ENCODE data around the gene KISS1.

DNA sequence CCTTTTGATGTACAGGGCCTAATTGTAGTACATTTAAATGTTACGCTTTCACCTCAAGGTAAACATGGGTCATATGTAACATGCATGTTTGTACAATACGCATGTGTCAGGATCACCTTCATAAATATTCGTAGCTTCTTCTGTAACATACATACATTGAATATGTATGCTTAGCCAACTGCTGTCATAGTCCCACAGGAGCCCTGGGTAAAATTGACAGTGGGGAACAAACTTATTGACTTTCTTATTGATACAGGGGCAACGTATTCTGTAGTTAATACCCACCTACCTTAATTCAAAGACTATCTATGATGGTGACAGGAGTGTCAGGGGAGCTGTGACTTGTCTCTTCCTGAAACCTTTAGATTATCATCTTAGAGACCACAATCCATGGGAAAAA is 26.4 kb downstream of the KISS1 start:
- TF ChIP-seq, protein P1, sequence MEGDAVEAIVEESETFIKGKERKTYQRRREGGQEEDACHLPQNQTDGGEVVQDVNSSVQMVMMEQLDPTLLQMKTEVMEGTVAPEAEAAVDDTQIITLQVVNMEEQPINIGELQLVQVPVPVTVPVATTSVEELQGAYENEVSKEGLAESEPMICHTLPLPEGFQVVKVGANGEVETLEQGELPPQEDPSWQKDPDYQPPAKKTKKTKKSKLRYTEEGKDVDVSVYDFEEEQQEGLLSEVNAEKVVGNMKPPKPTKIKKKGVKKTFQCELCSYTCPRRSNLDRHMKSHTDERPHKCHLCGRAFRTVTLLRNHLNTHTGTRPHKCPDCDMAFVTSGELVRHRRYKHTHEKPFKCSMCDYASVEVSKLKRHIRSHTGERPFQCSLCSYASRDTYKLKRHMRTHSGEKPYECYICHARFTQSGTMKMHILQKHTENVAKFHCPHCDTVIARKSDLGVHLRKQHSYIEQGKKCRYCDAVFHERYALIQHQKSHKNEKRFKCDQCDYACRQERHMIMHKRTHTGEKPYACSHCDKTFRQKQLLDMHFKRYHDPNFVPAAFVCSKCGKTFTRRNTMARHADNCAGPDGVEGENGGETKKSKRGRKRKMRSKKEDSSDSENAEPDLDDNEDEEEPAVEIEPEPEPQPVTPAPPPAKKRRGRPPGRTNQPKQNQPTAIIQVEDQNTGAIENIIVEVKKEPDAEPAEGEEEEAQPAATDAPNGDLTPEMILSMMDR (IDR thresholded peaks at IDR 0.05; ENCODE audit: poor library complexity), result no peak
- TF ChIP-seq EZH2 (IDR thresholded peaks at IDR 0.05; ENCODE audit: borderline replicate concordance), result no peak

Measured in hepatocyte (in vitro differentiated cells).